GM12878 (cell line): Measurements from ENCODE around the gene FAM78A. TPM values are rescaled to one million over a fixed set of nuclear protein-coding genes. Genes with fewer than 3 reads are reported as not detected.

ENCODE experiments used
- ATAC-seq: fragments of 200-7000 bp; cut with Tn5 transposase; 3 replicates; pipeline ENCODE4 v1.9.1; 2020; ENCODE audit warnings: mild to moderate bottlenecking, moderate library complexity
- BruUV-seq: library from RNA; stranded (reverse); fragments of 400-500 nt; replicated peaks from 2 replicates; lab custom pipeline; 2021; lab: Mats Ljungman, UMichigan
- CTCF ChIA-PET: fragments of 300-600 bp; sonication (Branson Sonifier 250); formaldehyde crosslinking; extraction: SDS; loops from one replicate; lab custom pipeline; 2021; ENCODE audit warnings: inconsistent platforms; lab: Yijun Ruan, JAX
- POLR2A ChIA-PET: fragments of 350-600 bp; formaldehyde crosslinking; extraction: SDS; loops from one replicate; lab custom pipeline; 2021; ENCODE audit warnings: inconsistent platforms; lab: Charles Lee
- RAD21 ChIA-PET: fragments of 300-600 bp; sonication (Branson Sonifier 250); formaldehyde crosslinking; loops from one replicate; lab custom pipeline; 2023; ENCODE audit warnings: antibody characterized with exemption; ENCODE audit not compliant: unreplicated experiment; lab: Charles Lee
- SMC1A ChIA-PET: fragments of 300-600 bp; sonication (Branson Sonifier 250); formaldehyde crosslinking; loops from one replicate; lab custom pipeline; 2023; ENCODE audit not compliant: unreplicated experiment, uncharacterized antibody; lab: Charles Lee
- DNase-seq: peaks from one replicate; pipeline ENCODE4 v3.0.0-alpha.2; 2011; ENCODE audit warnings: low read depth, low spot score
- FAIRE-seq: peaks from 3 replicates; lab custom pipeline; 2011; peaks lifted over from hg19 to GRCh38; lab: Jason Lieb, UNC
- H2AFZ ChIP-seq: 2 replicates; pipeline ENCODE4 v1.6.0; 2011; ENCODE audit warnings: low read depth, low read length, control low read depth; ENCODE audit not compliant: control insufficient read depth
- H3K27ac ChIP-seq: 2 replicates; pipeline ENCODE4 v1.5.1; 2011; ENCODE audit warnings: control low read depth; ENCODE audit not compliant: control insufficient read depth, insufficient read depth
- H3K27me3 ChIP-seq, 2 experiments: replicated peaks in 1 of 2; 2 replicates each; pipeline versions ENCODE4 v1.6.0 to v1.6.1; 2011; ENCODE audit warnings: low read length in 1 of 2; ENCODE audit not compliant: control insufficient read depth in 2 of 2, insufficient read depth in 2 of 2
- H3K36me3 ChIP-seq, 2 experiments: 2 replicates each; pipeline ENCODE4 v1.5.1; 2011; ENCODE audit warnings: low read length in 1 of 2; ENCODE audit not compliant: control insufficient read depth in 2 of 2, insufficient read depth in 2 of 2
- H3K4me1 ChIP-seq: 2 replicates; pipeline ENCODE4 v1.6.1; 2011; ENCODE audit warnings: mild to moderate bottlenecking, low read length, moderate library complexity, mixed read lengths; ENCODE audit not compliant: control insufficient read depth, insufficient read depth
- H3K4me2 ChIP-seq: 2 replicates; pipeline ENCODE4 v1.6.0; 2011; ENCODE audit warnings: control low read depth; ENCODE audit not compliant: control insufficient read depth, insufficient read depth
- H3K4me3 ChIP-seq: fragments of 200-600 bp; sonication (generic); 2 replicates; pipeline ENCODE4 v1.5.1; 2016
- H3K79me2 ChIP-seq: 2 replicates; pipeline ENCODE4 v1.6.0; 2011; ENCODE audit warnings: low read length; ENCODE audit not compliant: control insufficient read depth, insufficient read depth
- H3K9ac ChIP-seq: 2 replicates; pipeline ENCODE4 v1.8.0; 2011; ENCODE audit warnings: low read length, control low read depth, mixed read lengths; ENCODE audit not compliant: control insufficient read depth, insufficient read depth
- H3K9me3 ChIP-seq: replicated peaks from 3 replicates; pipeline ENCODE4 v1.5.1; 2011; ENCODE audit warnings: mild to moderate bottlenecking, low read length; ENCODE audit not compliant: control insufficient read depth, insufficient read depth
- H4K20me1 ChIP-seq: 2 replicates; pipeline ENCODE4 v1.6.0; 2011; ENCODE audit not compliant: control insufficient read depth, insufficient read depth
- ATF3 ChIP-seq: IDR thresholded peaks from 2 replicates; pipeline ENCODE4 v1.6.1; 2011; ENCODE audit warnings: low read depth, mild to moderate bottlenecking, low read length, moderate library complexity, borderline replicate concordance; ENCODE audit errors: extremely low read depth
- BRCA1 ChIP-seq: IDR thresholded peaks from 2 replicates; pipeline ENCODE4 v1.6.1; 2011; ENCODE audit warnings: low read depth, low read length, improper control_type of control experiment
- CHD2 ChIP-seq: IDR thresholded peaks from 2 replicates; pipeline ENCODE4 v1.6.1; 2011; ENCODE audit warnings: low read depth, low read length, improper control_type of control experiment, borderline replicate concordance
- KLF5 ChIP-seq: fragments of 450-650 bp; IDR thresholded peaks from 2 replicates; pipeline ENCODE4 v1.6.1; 2014; ENCODE audit warnings: mild to moderate bottlenecking; ENCODE audit not compliant: partially characterized antibody
- MLLT1 ChIP-seq: fragments of 450-650 bp; IDR thresholded peaks from 2 replicates; pipeline ENCODE4 v1.6.1; 2016; ENCODE audit warnings: mild to moderate bottlenecking
- MYB ChIP-seq: fragments of 150-350 bp; IDR thresholded peaks from 2 replicates; pipeline ENCODE4 v1.6.1; 2014; ENCODE audit warnings: mild to moderate bottlenecking, low read depth, low read length, borderline replicate concordance
- RAD21 ChIP-seq: IDR thresholded peaks from 2 replicates; pipeline ENCODE4 v1.6.1; 2011; ENCODE audit warnings: mild to moderate bottlenecking, low read depth, low read length, moderate library complexity; ENCODE audit not compliant: insufficient read depth
- RUNX3 ChIP-seq: IDR thresholded peaks from 2 replicates; pipeline ENCODE4 v1.6.1; 2012; ENCODE audit warnings: low read length, inconsistent platforms
- SIN3A ChIP-seq: IDR thresholded peaks from 2 replicates; pipeline ENCODE4 v1.6.1; 2012; ENCODE audit warnings: low read depth, low read length, improper control_type of control experiment
- SKIL ChIP-seq: fragments of 450-650 bp; IDR thresholded peaks from 2 replicates; pipeline ENCODE4 v1.6.1; 2017; ENCODE audit warnings: mild to moderate bottlenecking, low read depth, inconsistent platforms; ENCODE audit not compliant: poor library complexity, severe bottlenecking
- SMAD1 ChIP-seq: fragments of 450-650 bp; IDR thresholded peaks from 2 replicates; pipeline ENCODE4 v1.6.1; 2018; ENCODE audit warnings: mild to moderate bottlenecking, low read depth; ENCODE audit not compliant: partially characterized antibody
- TARDBP ChIP-seq: IDR thresholded peaks from 2 replicates; pipeline ENCODE4 v1.6.1; 2016; ENCODE audit warnings: borderline replicate concordance
- TCF3 ChIP-seq: IDR thresholded peaks from 2 replicates; pipeline ENCODE4 v1.6.1; 2012; ENCODE audit warnings: low read depth, mild to moderate bottlenecking, low read length, borderline replicate concordance; ENCODE audit not compliant: insufficient read depth
- TCF7 ChIP-seq: IDR thresholded peaks from 2 replicates; pipeline ENCODE4 v1.6.1; 2014; ENCODE audit warnings: antibody characterized with exemption, borderline replicate concordance
- WRNIP1 ChIP-seq: IDR thresholded peaks from 2 replicates; pipeline ENCODE4 v1.6.1; 2011; ENCODE audit warnings: low read depth, low read length, improper control_type of control experiment, borderline replicate concordance
- ZBTB40 ChIP-seq: fragments of 450-650 bp; IDR thresholded peaks from 2 replicates; pipeline ENCODE4 v1.6.1; 2016; ENCODE audit warnings: mild to moderate bottlenecking, moderate library complexity, borderline replicate concordance
- ZNF207 ChIP-seq: fragments of 450-650 bp; IDR thresholded peaks from 2 replicates; pipeline ENCODE4 v1.6.1; 2014; ENCODE audit warnings: antibody characterized with exemption, mild to moderate bottlenecking, borderline replicate concordance
- ZNF217 ChIP-seq: fragments of 450-650 bp; IDR thresholded peaks from 2 replicates; pipeline ENCODE4 v1.6.1; 2017; ENCODE audit warnings: antibody characterized with exemption, mild to moderate bottlenecking
- whole genome bisulfite sequencing: methylation state at CpG from one replicate; pipeline ENCODE4 v1.1.6; 2016; ENCODE audit warnings: low lambda C conversion rate; ENCODE audit not compliant: insufficient replicate concordance, insufficient coverage; ENCODE audit errors: missing lambda C conversion rate; 5-methylcytosine and 5-hydroxymethylcytosine counted together
- in situ Hi-C: fragments of 300-500 bp; cut with MboI; formaldehyde crosslinking; loops from 9 replicates; pipeline ENCODE4 v1.14.3; 2018; ENCODE audit warnings: mixed read lengths
- intact Hi-C: fragments of 100-400 bp; cut with micrococcal nuclease; formaldehyde crosslinking; loops from one replicate; pipeline ENCODE4 v1.14.2; 2022; ENCODE audit not compliant: unreplicated experiment
- polyA plus RNA-seq, 11 experiments: library from polyadenylated mRNA; depleted of rRNA in 4 of 11; unstranded in 6 of 11; stranded (reverse) in 5 of 11; fragments of >200 nt; fragmentation: Nextera tagmentation in 4 of 11; fragmentation: Illumina TruSeq in 1 of 11; extraction: Ambion mirVana in 4 of 11; extraction: Trizol in 1 of 11; gene quantifications; 1 replicate in 1 of 11; 2 replicates in 10 of 11; pipeline versions ENCODE4 v1.2.1 to v1.2.3, GENCODE V29; 2011 to 2016; ENCODE audit warnings: inconsistent platforms in 2 of 11, missing spikeins in 2 of 11, low read depth in 1 of 11
- total RNA-seq, 4 experiments: library from RNA; depleted of rRNA in 3 of 4; stranded (reverse); fragments of >200 nt in 3 of 4; fragmentation: Illumina TruSeq in 1 of 4; extraction: Trizol in 1 of 4; gene quantifications; 2 replicates each; pipeline versions ENCODE4 v1.2.1 to v1.2.3, GENCODE V29; 2013 to 2021

Gene FAM78A
- total and polyA plus RNA-seq, 10 of the 15 experiments (the other 5 are each of a cell fraction or from before 2014, with no cell fraction given): 0.18 to 32.5 (median 12.2) TPM

- Histone ChIP-seq H3K4me3 (no peak overlapping the region), H3K4me2 (no peak overlapping the region), H3K4me1 (no peaks in the 10 kb centered on the region), H3K27me3 (no peaks in the 10 kb centered on the region), H3K9me3 (no peaks in the 10 kb centered on the region), H2AFZ (no peak overlapping the region), H3K9ac (no peak overlapping the region), H3K36me3 (no peaks in the 10 kb centered on the region), H3K27ac (no peak overlapping the region), H4K20me1 (no peaks in the 10 kb centered on the region; the same call in 1 of the 2 replicates), H3K79me2 (no peaks in the 10 kb centered on the region)
- WGBS: 43% methylated on average over 5 of the region's 5 CpGs
- ATAC-seq (no peak), FAIRE-seq (no peak), DNase-seq (no peak)
- ChIA-PET RAD21 (interaction anchor here (0.6 kb wide), 1 partner anchor 81 kb away, joined by 3 read pairs; no protein-coding TSS in a partner anchor), SMC1A (no interaction called here), POLR2A (no interaction called here), CTCF (no interaction called here)
- no TSS peak for BruUV-seq
- intact Hi-C loops: no loop called here
- in situ Hi-C loops: no loop called here
- no peak for TF ChIP-seq RUNX3
- no peak for TF ChIP-seq MYB
- TF ChIP-seq ZBTB40: no peak
- TF ChIP-seq SKIL: no peak
- no peak for TF ChIP-seq WRNIP1
- no peak for TF ChIP-seq KLF5
- no peak for TF ChIP-seq TCF3
- TF ChIP-seq ZNF217: no peak
- no peak for TF ChIP-seq TCF7
- no peak for TF ChIP-seq ZNF207
- no peak for TF ChIP-seq BRCA1
- no peak for TF ChIP-seq RAD21
- TF ChIP-seq MLLT1: no peak
- no peak for TF ChIP-seq CHD2
- no peak for TF ChIP-seq SMAD1
- TF ChIP-seq ATF3: no peak
- TF ChIP-seq TARDBP: no peak
- TF ChIP-seq SIN3A: no peak
Measured at GRCh38 chr9:131298341-131298740, 22.0 kb upstream of the FAM78A start.
